Mesendoderm (in vitro differentiated cells): ENCODE measurements around the gene ZNF117. TPM values are rescaled to one million over a fixed set of nuclear protein-coding genes. Genes with fewer than 3 reads are reported as not detected.
"Not testable (repeated sequence)": the region's sequence is repeated elsewhere in the genome, so short reads cannot be mapped to it uniquely, and the experiment has no call there.

Experiments
- DNase-seq: peaks from one replicate; pipeline ENCODE4 v3.0.0; 2013
- H2AK5ac ChIP-seq: 2 replicates; pipeline ENCODE4 v1.6.1; 2013; ENCODE audit warnings: low read length, inconsistent platforms
- H2BK120ac ChIP-seq: 2 replicates; pipeline ENCODE4 v1.6.1; 2013; ENCODE audit warnings: low read depth, mild to moderate bottlenecking, low read length, moderate library complexity, mixed read lengths
- H2BK15ac ChIP-seq: replicated peaks from 2 replicates; pipeline ENCODE4 v1.6.1; 2013; ENCODE audit warnings: low read depth, mild to moderate bottlenecking, moderate library complexity
- H2BK5ac ChIP-seq: 2 replicates; pipeline ENCODE4 v1.6.1; 2013; ENCODE audit warnings: low read length, inconsistent platforms
- H3K18ac ChIP-seq: 2 replicates; pipeline ENCODE4 v1.6.1; 2013; ENCODE audit warnings: mild to moderate bottlenecking, low read length, mixed read lengths
- H3K23ac ChIP-seq: one replicate; pipeline ENCODE4 v1.6.1; 2013; ENCODE audit warnings: low read length
- H3K27ac ChIP-seq: 2 replicates; pipeline ENCODE4 v1.5.1; 2013; ENCODE audit warnings: low read depth, mild to moderate bottlenecking, inconsistent platforms, low read length, moderate library complexity
- H3K27me3 ChIP-seq: 2 replicates; pipeline ENCODE4 v1.6.1; 2013; ENCODE audit warnings: low read length, control low read depth, mild to moderate bottlenecking, inconsistent platforms; ENCODE audit not compliant: insufficient read depth, poor library complexity
- H3K36me3 ChIP-seq: 2 replicates; pipeline ENCODE4 v1.6.1; 2013; ENCODE audit warnings: low read length, inconsistent platforms; ENCODE audit not compliant: control insufficient read depth, insufficient read depth
- H3K4ac ChIP-seq: one replicate; pipeline ENCODE4 v1.6.1; 2013; ENCODE audit warnings: low read depth, mild to moderate bottlenecking, low read length, moderate library complexity
- H3K4me1 ChIP-seq: 2 replicates; pipeline ENCODE4 v1.6.1; 2013; ENCODE audit warnings: low read depth, low read length, inconsistent platforms; ENCODE audit not compliant: control insufficient read depth
- H3K4me2 ChIP-seq: 2 replicates; pipeline ENCODE4 v1.6.1; 2013; ENCODE audit warnings: low read length
- H3K4me3 ChIP-seq: 2 replicates; pipeline ENCODE4 v1.5.1; 2013; ENCODE audit warnings: mild to moderate bottlenecking, low read length
- H3K56ac ChIP-seq: one replicate; pipeline ENCODE4 v1.6.1; 2013; ENCODE audit warnings: low read length
- H3K79me1 ChIP-seq: 2 replicates; pipeline ENCODE4 v1.6.1; 2013; ENCODE audit warnings: low read length, inconsistent platforms
- H3K79me2 ChIP-seq: 2 replicates; pipeline ENCODE4 v1.6.1; 2013; ENCODE audit warnings: mild to moderate bottlenecking, low read length; ENCODE audit not compliant: control insufficient read depth, insufficient read depth
- H3K9ac ChIP-seq: 2 replicates; pipeline ENCODE4 v1.6.1; 2013; ENCODE audit warnings: low read length, inconsistent platforms
- H4K5ac ChIP-seq: one replicate; pipeline ENCODE4 v1.6.1; 2013; ENCODE audit warnings: low read length
- H4K8ac ChIP-seq: one replicate; pipeline ENCODE4 v1.6.1; 2013; ENCODE audit warnings: low read depth, mild to moderate bottlenecking, control low read depth, low read length, moderate library complexity
- WGBS: extraction: QIAGEN DNeasy Blood & Tissue Kit; methylation state at CpG from one replicate; pipeline ENCODE4 v1.1.7; 2013; ENCODE audit warnings: low lambda C conversion rate, missing lambda C conversion rate; ENCODE audit not compliant: insufficient coverage; ENCODE audit errors: extremely low coverage; 5-methylcytosine and 5-hydroxymethylcytosine counted together
- polyA plus RNA-seq, 2 experiments: library from polyadenylated mRNA; stranded (reverse); fragments of 200-250 nt; gene quantifications; one replicate each; pipeline ENCODE4 v1.2.3, GENCODE V29; 2013

ZNF117 gene
- 7.7 TPM for polyA plus RNA-seq (2013, experiment 1 of 2)
- 7.5 TPM for polyA plus RNA-seq (2013, experiment 2 of 2)

GRCh38 chr7:64990936-64991335 lies at the start of gene ZNF117:
TSS of gene ZNF117 (minus strand) at chr7:64991036.
- H3K36me3 ChIP-seq, result peaks cover 5% of the 10 kb centered on the region
- no peak within 1 kb of the TSS for H3K27ac ChIP-seq
- no peak within 1 kb of the TSS for H3K9ac ChIP-seq
- DNase-seq, result no peak
- no peak within 1 kb of the TSS for H2BK15ac ChIP-seq
- no peak within 1 kb of the TSS for H4K5ac ChIP-seq
- H3K4me3 ChIP-seq, result no peak within 1 kb of the TSS
- no peak within 1 kb of the TSS for H3K23ac ChIP-seq
- no peak within 1 kb of the TSS for H2AK5ac ChIP-seq
- no peaks in the 10 kb centered on the region for H3K79me2 ChIP-seq
- H2BK5ac ChIP-seq, result no peak within 1 kb of the TSS
- H3K4ac ChIP-seq, result no peak within 1 kb of the TSS
- no peak within 1 kb of the TSS for H3K4me2 ChIP-seq
- H3K56ac ChIP-seq, result no peak within 1 kb of the TSS
- no peaks in the 10 kb centered on the region for H3K4me1 ChIP-seq
- no peak within 1 kb of the TSS for H3K18ac ChIP-seq
- no peaks in the 10 kb centered on the region for H3K79me1 ChIP-seq
- no peak within 1 kb of the TSS for H2BK120ac ChIP-seq
- no peak within 1 kb of the TSS for H4K8ac ChIP-seq
- no peaks in the 10 kb centered on the region for H3K27me3 ChIP-seq
- no CpG with 5 or more reads among the region's 4 CpGs for WGBS

- Histone ChIP-seq H3K56ac (peak overlapping the region; percentile 57), H3K27ac (peak overlapping the region; percentile 9), H3K4me2 (peak overlapping the region; percentile 36), H3K9ac (peak overlapping the region; percentile 41), H3K4me3 (peak overlapping the region; percentile 3)
- H2BK120ac ChIP-seq, H3K4me1 ChIP-seq, H4K5ac ChIP-seq, H3K79me2 ChIP-seq, H3K27me3 ChIP-seq, H3K36me3 ChIP-seq, H2BK5ac ChIP-seq, H3K4ac ChIP-seq, H3K18ac ChIP-seq, H4K8ac ChIP-seq, H3K23ac ChIP-seq, H2AK5ac ChIP-seq, H2BK15ac ChIP-seq, H3K79me1 ChIP-seq: not testable (repeated sequence)
- no CpG with 5 or more reads among the region's 35 CpGs for WGBS
- DNase-seq, result peak; percentile 49
These were observed 47.9 kb upstream of the ZNF117 start for GRCh38 chr7:65038767-65039166.

- Histone ChIP-seq H3K56ac (peak overlapping the region; percentile 82), H3K18ac (peak overlapping the region; percentile 95), H3K36me3 (no peaks in the 10 kb centered on the region), H2BK15ac (no peak overlapping the region), H3K4me2 (no peak overlapping the region), H3K79me1 (no peaks in the 10 kb centered on the region), H3K27ac (peak overlapping the region; percentile 84), H2BK120ac (no peak overlapping the region), H2AK5ac (no peak overlapping the region), H3K27me3 (no peaks in the 10 kb centered on the region), H3K4ac (peak overlapping the region; percentile 62), H3K4me3 (peak overlapping the region; percentile 52), H3K79me2 (no peaks in the 10 kb centered on the region), H2BK5ac (no peak overlapping the region), H3K23ac (no peak overlapping the region), H4K5ac (no peak overlapping the region), H3K9ac (peak overlapping the region; percentile 73), H4K8ac (no peak overlapping the region), H3K4me1 (no peaks in the 10 kb centered on the region)
- peak; percentile 96 for DNase-seq
- no CpG with 5 or more reads among the region's 92 CpGs for WGBS
These were observed 47.2 kb upstream of the ZNF117 start for GRCh38 chr7:65037740-65038688.

- not testable (repeated sequence) for H3K23ac ChIP-seq, H3K27me3 ChIP-seq, H3K79me1 ChIP-seq, H2BK15ac ChIP-seq, H2AK5ac ChIP-seq, H3K9ac ChIP-seq, H3K36me3 ChIP-seq, H2BK120ac ChIP-seq, H4K5ac ChIP-seq, H3K4me2 ChIP-seq, DNase-seq, H3K4ac ChIP-seq, H3K4me3 ChIP-seq, H3K27ac ChIP-seq, H3K79me2 ChIP-seq, H4K8ac ChIP-seq, H3K56ac ChIP-seq, H3K4me1 ChIP-seq, H2BK5ac ChIP-seq, H3K18ac ChIP-seq
- WGBS, result no CpG with 5 or more reads among the region's 2 CpGs
These were observed 45.7 kb upstream of the ZNF117 start for GRCh38 chr7:65036526-65036925.

GRCh38 chr7:65035469-65035868 lies 44.6 kb upstream of the ZNF117 start:
- H2BK15ac ChIP-seq, H3K79me1 ChIP-seq, H3K18ac ChIP-seq, H3K23ac ChIP-seq, H3K4ac ChIP-seq, H2BK120ac ChIP-seq, H3K79me2 ChIP-seq, H2AK5ac ChIP-seq, H3K4me2 ChIP-seq, H3K56ac ChIP-seq, DNase-seq, H3K4me1 ChIP-seq, H3K36me3 ChIP-seq, H3K27ac ChIP-seq, H3K9ac ChIP-seq, H3K4me3 ChIP-seq, H4K8ac ChIP-seq, H3K27me3 ChIP-seq, H4K5ac ChIP-seq, H2BK5ac ChIP-seq: not testable (repeated sequence)
